NCI-H2081 (cell line): Measurements from ENCODE around the gene NEDD9.

Experiments
- DNase-seq, 2 experiments: peaks; one replicate each; lab custom pipeline; 2025; lab: John Stamatoyannopoulos, UW

The NEDD9 gene

DNA sequence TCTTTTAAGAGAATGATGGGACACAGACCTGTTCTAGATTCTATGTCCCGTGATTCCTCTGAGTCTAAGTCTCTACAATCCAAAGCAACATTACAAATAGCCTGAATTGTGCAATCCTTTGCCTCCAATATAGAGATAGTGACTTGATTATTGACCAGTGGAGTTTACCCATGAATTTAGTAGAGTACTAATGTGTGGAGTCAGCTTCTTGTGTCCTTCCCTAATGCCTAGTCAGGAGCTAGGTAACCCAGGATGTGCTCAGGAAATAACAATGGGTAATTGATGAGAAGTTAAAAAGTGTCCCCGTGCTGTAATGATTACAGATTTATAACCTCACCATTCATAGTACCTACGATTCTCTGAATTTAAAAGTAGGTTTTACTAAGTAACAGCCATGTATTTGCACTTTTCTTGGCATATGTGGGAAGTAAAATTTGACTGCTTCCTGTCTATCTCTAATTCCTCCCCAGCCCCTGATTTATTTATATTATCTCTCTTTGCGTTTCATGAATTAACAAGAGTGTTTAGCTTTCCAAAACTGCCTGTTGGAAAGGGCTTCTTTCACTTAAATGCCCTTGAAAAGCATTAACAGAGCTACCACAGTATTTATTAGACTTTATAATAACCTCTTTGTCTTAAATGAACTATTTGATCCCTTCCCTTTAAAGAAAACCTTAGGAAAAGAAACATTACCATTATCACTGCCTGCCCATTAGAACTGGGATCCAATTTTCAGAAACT is 30.5 kb downstream of the NEDD9 start:
- DNase-seq: no peak

DNA sequence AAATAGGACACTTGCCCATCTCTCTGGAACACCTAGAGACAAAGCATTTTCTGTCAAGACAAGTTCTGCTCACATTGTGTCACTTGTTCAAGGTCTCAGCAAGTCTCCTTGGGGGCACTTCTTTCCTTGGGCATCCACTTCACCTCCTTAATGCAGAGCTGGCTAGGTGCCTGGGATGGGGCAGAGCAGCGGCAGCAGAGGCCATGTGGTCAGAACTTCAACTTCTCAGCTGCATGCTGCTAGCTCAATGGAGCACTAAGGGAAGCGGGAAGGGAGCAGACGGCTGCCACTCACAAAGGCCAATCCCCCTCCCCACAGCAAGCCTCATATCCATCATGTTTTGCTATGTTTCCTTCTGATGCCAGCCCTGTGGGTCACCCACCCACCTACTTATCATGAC is 31.5 kb downstream of the NEDD9 start:
- no peak for DNase-seq

DNA sequence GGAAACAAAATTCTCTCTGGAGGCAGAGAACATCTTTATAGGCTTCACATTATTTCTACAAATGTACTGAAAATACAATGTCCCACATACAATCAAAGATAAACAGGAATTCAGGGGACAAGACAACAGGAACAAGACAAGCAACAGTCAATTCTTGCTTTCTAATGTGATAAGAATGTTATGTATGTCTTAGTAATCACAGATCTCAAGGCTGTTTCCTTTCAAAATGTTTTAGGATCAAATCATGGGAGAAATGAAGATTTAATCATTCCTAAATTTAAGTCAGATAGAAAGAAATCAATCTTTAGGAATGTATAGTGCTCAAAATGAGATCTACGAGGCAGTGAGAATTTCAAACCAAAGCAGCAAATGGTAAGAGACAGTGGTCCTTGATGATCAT is 32.1 kb downstream of the NEDD9 start:
- no peak for DNase-seq

DNA sequence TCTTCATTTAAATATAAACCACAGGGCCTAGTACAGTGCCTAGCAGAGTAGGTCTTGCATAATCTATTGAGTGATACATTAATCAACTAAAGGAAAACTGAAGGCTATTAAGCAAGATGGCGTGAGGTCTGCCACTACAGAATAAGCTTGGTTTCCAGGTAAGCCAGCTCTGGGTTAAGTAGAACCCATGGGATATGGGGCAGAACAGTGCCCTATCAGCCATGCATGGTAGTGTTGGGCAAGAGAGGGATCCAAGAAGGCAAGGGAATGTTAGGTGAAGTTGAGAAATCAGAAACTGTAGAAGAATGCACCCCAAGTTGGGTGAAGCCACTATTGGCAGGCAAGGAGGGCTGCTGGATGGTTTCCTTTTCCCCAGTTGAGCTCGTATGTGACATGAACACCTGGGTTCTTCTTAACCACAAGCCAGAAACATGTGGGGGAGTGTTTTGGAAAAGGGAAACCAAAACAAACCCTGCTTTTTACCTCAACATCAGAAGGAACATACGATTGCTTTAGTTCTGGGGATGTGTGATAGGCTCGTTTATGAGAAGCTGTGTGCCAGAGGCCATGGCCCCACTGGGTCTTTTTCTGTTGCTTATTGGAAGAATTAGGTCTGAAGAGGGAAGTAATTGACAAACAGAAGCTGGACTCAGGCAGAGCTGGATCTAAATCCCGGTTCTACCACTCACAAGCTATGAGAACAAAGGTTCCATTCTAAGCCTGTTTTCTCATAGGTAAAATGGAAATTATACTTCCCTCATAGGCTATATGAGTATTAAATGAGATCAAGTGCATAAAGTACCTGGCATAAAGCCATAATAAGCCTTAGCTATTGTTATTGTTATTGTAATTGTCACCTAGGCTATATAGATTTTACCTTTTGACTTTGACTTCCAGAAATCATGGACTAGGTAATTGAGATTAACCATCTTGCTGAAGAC is 33.5 kb downstream of the NEDD9 start:
- no peak for DNase-seq

DNA sequence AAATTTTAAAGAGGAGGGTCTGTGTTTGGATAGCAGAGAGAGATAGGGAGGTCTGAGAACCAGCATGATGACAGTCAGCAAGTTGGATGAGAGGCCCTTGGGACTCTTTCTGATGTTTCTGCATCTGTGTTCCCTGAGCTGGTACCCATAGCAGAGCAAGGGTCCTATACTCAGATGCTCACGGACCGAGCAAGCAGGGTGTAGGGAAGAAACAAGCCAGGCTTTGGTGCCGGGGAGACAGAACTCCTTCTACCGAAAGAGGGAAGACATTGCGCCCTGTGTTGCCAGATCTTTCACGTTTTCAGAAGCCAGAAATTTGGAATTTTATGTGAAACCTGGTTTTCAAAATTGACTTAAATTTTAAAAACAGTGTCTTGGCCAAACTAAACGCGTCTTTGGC is 34.6 kb downstream of the NEDD9 start:
- DNase-seq: no peak

DNA sequence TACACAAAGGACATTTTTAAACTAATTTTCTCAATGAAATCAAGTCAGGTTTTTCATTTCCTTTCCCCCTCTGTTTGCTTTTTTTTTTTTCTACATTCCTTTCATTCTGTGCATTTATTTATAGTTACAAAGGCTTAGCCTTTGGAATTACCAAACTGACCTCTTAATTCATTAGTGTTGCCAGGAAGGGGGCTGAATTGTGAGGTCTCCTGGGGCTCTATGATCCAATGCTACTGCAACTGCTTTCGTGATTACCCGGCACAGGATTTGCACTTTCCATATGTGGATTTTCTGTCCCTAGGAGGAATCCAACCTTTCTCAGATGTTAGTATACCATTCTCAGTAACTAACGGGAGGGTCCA is 35.3 kb downstream of the NEDD9 start:
- no peak for DNase-seq

DNA sequence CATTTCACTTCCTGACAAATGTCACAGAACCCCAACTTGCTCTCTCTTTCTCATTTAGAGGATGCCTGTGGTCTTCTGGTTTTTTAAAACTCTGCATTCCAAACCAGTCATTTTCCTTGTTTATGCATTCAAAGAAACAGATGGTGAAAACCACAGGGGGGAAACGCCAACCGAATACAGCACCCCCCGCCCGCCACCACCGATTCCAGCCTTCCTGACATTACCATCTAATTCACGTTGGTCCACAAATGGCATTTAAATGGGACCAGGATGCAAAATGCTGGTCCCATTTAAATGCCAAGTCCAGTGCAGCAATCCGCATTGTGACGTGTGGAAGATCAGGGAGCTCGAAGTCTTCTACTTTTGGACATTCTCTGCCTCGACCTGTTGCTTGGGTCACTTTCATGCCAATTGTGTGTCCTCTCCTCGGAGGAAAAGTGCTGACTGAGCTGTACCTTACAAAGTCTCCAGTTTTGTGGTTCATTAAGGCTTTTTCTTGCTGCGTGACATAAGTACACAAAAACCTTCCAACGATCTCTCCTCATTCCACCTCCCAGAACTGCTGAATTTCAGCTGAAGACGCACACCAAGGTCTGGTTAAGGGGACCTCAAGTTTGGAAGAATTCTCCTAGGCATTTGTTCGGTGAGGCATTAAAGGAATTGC is 35.8 kb downstream of the NEDD9 start:
- DNase-seq: no peak

DNA sequence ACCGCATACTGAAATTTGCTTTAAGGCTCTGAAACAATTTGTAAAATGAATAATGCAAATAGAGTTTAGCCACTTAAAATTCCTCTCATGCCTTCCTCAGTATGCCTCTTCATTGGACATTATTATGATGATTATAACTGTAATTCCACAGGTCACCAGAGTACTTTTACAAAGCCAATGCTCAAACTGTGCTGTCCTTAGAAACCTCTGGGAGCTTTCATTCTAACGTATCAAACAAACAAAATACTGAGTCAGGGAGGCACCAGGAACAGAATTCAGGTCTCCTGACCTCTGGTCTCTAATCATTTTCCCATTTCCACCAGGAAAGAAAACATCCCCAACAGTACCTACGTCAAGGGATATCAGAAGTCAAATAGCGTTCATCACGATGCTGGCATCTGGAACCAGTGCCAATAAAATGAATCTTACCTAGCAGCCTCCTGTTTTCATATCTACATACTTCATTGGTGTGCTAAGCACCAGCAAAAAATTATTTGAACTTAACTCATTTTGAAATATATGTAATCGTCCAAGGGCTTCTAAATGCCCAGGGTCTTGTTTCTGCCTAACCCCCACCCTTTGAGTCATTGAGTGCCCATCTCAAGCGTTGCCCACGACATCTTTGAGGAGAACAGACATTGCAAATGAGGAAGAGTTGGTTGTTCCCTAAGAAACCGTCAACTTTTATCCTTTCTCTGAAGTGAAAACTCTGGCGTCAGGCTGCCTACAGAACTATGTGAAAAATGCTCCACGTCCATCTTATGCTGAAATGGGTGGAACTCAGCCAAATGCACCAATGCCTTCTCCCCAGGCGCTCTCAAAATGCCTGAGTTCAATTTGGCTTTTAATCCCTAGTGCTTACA is 37.9 kb downstream of the NEDD9 start:
- DNase-seq: no peak

DNA sequence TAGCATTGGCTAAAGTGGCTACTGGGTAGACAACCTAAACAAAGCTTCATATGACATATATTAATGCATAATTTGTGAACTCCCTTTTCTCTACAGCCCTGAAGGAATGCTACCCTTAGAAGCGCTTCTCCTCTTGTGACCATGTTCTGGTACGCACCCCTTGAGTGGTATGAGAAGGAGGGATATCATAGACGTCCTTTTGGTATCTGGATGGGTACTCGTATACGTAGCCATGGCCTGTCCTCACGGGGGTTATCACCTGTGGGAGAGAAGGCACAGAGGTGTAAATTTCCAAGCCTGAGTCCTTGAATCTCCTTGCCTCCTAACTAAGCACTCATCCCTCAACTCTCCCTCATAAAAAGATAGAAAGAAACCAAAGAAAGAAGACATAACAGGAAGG is 39.0 kb downstream of the NEDD9 start:
- no peak for DNase-seq

DNA sequence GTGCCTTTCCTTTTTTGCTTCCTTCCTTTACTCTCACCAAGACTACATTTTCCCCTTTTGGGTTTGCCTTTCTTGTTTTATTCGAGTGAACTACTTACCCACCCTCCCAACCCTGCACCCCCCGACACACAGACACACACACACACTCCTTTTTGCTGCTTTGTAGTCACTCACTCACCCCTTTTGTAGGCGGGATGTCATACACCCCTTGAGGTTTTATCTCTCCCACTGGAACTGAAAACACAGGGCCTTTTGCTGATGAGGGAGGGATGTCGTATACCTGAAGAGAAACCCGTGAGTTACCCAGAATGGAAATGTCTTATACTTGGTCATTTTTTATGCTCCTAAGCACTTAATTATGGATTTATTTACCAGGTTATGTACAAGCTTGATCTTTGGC is 40.3 kb downstream of the NEDD9 start:
- DNase-seq: no peak

DNA sequence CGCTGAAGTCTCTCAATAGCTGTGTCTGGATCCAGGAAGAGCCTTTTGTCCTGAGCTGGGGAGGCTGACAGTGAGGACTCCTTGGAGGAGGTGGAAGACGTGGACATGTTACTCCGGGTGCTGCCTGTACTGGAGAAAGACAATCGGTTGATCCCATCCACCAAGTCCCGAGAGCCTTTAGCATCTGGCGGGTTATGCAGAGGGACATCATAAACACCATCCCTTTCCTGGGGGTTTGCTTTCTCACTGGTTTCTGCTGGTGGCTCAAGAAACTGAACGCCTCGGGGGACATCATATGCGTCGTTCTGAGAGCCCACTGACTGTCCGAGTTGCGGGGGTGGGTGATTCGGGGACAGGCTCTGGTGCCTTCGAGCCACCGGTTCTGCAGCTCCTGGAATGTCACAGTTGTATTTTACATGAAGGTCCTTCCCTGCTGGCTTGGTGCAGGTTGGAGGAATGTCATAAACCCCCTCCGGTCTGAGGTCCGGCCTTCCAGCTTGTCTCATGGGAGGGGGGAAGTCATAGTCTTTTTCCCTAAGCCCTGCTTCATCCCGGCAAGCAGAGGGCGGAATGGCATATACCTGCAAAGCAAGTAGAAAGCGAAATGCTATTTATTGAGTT is 41.7 kb downstream of the NEDD9 start:
- no peak for DNase-seq

DNA sequence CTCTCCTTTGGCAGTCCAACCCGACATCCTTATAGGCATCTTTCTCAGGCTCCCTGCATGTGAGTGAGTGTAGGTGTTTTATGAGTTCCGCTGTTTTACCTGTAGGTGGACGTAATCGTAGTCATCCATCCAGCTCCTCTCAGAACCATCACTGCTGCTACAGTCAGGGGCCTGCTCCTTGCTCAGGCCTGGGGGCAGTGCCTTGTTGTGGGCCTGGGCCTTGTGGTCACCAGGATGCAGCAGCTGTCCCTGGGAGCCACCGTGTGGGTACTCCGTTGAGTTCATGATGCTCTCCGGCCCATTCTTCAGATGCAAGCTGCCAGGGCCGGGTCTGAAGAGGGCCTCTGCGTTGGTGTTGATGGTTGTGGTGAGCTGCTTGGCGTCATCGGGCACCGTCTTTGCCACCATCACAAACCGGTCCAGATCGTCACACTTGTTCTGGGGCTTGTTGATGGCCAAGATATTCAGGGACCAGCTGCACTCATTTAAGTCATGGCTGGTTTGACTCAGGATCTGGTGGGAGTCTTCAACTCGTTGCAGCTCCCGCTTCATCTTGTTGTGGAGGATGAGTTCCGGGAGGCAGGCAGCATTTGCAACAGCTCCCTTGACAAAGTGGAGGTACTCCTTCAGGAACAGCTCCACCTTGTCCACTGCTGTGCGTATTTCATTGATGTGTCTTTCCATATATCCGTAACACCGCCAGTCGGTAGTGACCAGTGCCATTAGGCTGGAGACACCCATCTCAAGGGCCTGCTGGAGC is 42.4 kb downstream of the NEDD9 start:
- DNase-seq: no peak

DNA sequence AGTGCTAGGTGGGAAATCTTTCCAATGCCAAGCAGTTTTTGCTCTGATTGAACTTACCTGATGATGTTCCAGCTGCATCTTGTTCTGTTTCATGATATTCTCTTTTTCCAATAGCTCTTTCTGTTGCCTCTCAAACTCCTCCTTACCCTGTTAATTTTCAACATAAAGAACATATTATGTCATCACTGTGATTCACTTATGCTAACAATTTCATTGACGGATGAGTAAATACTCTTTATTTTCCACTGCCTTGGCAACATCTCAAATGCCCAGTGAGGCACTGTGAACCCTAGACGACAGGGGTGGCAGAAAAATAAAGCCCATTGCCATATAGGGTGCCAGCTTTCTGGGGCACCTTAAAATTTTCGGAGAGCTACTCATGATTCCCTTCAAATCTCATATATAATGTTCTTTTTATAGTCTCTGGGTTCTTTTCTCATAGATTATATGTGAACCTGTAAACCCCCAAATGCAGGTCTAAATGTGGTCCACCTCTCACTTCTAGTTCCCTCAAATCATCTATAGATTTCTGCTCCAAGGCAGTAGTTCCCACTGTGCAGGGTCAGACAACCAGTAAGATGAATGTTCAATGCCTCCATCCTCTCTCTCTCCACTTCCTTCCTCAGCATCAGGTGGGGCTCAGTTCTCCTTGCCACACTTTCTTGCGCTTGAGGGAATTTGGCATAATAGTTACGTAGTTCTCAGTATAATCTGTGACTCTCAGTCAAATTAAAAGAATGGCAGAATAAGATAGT is 44.1 kb downstream of the NEDD9 start:
- peak in 1 of 2 experiments; percentile 33 for DNase-seq

DNA sequence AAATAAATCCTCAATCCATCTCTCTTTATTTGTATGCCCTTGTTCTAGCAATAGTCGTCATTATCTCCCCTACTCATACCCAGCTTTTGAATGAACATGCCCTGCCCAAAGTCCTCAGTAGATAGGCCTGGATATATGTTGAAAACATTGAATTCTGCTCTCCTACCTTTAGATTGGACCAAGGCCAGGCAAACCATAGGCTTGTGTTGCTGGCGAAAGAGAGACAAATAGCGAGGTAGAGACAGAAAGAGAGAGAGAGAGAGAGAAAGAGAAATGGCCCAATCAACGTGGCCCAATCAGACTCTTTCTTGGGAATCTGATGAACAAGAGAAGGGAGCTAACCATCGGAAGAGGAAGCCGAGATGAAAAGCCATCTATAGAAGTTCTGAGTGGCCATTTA is 45.2 kb downstream of the NEDD9 start:
- DNase-seq: no peak

DNA sequence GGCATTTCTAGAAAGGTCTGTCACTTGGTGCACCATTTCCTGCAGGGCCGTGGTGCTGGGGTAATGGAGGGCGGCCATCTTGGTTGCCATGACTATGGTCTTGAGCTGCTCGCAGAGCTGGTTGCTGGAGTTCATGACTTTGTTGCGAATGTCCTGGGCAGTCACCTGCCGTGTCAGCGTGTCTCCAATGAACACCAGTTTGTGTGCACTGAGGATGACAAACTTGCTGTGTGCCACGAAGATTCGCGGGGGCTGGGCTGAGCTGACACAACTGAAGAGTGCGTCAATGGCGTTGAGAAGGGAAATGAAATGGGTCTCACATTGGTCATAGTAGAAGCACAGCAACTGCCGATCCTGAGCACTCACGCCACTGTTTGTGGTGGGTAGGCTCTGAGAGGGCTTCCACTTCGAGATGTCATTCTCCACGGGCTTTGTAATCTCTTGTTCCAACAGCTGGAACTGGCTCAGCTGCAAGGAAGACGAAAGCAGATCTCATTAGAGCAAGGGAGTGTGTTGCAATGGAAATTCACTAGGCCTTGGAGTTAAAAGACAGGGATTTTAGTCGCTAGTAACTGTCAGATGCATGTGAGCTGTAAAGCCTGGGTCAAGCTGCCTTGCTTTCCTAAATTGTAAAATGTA is 47.1 kb downstream of the NEDD9 start:
- DNase-seq: no peak

DNA sequence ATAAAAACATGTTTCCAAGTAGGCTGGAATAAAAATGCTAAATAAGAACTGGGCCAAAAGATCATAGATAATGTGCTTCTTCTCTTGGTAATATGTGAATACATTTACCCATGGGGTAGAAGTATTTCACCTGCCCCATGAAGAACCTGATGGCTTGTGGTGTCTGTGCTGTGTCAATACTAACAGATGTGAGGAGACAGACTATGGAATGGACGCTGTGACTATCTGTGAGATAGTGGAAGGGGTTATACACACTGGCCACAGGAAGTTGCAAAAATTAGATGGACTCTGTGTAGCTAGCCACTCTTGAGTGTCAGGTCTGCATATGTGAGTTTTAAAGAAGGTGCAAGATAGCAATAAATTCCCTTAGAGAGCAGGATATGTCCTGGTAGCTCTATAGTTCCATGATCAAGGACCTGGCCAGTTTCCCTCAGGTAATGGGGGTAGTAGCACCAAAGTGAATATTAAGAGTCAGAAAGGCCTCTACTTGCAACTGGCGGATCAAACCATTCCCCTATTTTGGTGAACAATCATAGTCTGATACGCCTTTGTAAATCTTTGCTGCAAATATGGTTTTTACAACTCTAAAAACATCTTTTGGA is 48.6 kb downstream of the NEDD9 start:
- no peak for DNase-seq

DNA sequence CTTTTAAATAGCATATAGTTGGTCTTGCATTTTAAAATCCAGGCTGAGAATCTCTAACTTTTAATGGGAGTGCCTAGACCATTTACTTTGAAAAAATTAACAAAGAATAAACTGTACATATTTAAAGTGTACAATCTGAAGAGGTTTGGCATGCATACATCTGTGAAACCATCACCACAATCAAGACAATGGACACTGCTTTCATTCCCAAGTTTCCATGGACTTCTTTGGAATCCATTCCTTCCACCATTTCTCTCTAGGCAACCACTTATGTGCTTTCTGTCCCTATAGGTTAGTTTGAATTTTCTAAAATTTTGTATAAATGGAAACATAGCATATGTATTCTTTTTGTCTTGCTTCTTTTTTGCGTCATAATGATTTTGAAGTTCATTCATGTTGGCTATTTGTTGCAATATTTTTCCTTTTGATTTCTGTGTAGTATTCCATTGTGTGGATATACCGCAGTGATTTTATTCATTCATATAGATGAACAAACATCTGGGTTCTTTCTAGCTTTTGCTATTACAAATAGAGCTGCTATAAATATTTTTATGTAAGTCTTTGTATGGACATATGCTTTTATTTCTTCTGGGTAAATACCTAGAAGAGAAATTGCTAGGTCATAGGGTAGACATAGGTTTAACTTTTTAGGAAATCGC is 50.9 kb downstream of the NEDD9 start:
- no peak for DNase-seq

DNA sequence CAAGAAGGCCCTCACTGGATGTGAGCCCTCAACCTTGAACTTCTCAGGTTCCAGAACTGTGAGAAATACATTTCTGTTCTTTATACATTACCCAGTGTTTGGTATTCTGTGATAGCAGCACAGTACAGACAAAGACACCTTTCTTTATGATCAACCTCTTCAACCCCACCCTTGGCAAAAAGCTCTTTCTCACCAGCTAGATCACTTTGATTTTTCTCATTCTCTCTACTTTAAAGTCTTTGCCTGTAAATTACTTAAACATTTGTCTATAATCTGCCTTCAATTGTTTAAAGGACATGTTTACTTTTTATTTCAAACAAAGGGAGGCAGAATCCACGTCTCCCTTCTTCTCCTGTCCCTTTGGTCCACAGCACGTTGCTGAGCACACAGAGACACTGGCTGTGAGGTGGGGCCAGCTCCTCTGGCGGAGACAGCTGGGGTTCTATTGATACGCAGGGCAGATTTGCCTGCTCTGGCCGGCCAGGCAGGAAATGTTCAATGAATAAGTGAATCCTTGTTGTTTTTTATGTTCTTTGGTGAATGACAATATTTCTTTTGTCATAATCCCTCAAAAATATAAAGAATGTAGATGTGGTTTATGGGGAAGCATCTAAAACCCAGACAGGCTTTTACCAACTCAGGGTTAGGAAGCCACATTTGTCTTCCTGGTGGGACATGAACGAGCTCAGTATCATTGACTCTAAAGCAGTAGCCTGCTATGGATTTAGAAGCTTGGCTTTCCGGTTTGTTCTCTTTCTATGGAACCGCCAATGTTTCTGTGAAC is 52.9 kb downstream of the NEDD9 start:
- DNase-seq: peak in 1 of 2 experiments; percentile 23
